ENCODE measurements around the gene LCOR.

- TF ChIP-seq CTCF (IDR thresholded peaks at IDR 0.05) (no peak), POLR2AphosphoS5 (IDR thresholded peaks at IDR 0.05) (no peak), POLR2A (IDR thresholded peaks at IDR 0.05) (no peak), EP300 (IDR thresholded peaks at IDR 0.05) (no peak)
These were observed 123.7 kb downstream of the LCOR start for GRCh38 chr10:96955794-96956193.
